ENCODE data around the gene BICDL1. TPM values are rescaled to one million over a fixed set of nuclear protein-coding genes. Genes with fewer than 3 reads are reported as not detected.

The BICDL1 gene
- total RNA-seq, 1 experiment from 2014 or later, result 20.7 TPM

- CTCF ChIA-PET, result interaction anchor here (0.8 to 1.5 kb wide), 4 partner anchors 12 to 59 kb away, joined by 3 to 6 read pairs (median 4); partner anchors contain the start of gene BICDL1
- H3K36me3 Mint-ChIP-seq (ENCODE audit: insufficient read depth, unreplicated experiment), result peaks cover 5% of the 10 kb centered on the region
- no TSS peak for BruUV-seq (replicated peaks)
- TF ChIP-seq, protein P1, sequence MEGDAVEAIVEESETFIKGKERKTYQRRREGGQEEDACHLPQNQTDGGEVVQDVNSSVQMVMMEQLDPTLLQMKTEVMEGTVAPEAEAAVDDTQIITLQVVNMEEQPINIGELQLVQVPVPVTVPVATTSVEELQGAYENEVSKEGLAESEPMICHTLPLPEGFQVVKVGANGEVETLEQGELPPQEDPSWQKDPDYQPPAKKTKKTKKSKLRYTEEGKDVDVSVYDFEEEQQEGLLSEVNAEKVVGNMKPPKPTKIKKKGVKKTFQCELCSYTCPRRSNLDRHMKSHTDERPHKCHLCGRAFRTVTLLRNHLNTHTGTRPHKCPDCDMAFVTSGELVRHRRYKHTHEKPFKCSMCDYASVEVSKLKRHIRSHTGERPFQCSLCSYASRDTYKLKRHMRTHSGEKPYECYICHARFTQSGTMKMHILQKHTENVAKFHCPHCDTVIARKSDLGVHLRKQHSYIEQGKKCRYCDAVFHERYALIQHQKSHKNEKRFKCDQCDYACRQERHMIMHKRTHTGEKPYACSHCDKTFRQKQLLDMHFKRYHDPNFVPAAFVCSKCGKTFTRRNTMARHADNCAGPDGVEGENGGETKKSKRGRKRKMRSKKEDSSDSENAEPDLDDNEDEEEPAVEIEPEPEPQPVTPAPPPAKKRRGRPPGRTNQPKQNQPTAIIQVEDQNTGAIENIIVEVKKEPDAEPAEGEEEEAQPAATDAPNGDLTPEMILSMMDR (IDR thresholded peaks at IDR 0.05; ENCODE audit: unreplicated experiment), result no peak
- H3K9me3 Mint-ChIP-seq (ENCODE audit: unreplicated experiment), result peaks cover 11% of the 10 kb centered on the region
- POLR2A ChIA-PET, result interaction anchor here (0.7 to 2.4 kb wide), 10 partner anchors 9 to 153 kb away, joined by 3 to 16 read pairs (median 4); partner anchors contain the start of genes BICDL1 and RPLP0
- H3K4me1 Mint-ChIP-seq (ENCODE audit: insufficient read depth, unreplicated experiment), result peaks cover 16% of the 10 kb centered on the region
- DNase-seq (ENCODE audit: unreplicated experiment), result no peak
- H3K27me3 Mint-ChIP-seq (ENCODE audit: insufficient read depth, unreplicated experiment), result no peaks in the 10 kb centered on the region
- intact Hi-C loops (cut with micrococcal nuclease), result no loop called here
- no peak overlapping the region for H3K4me3 Mint-ChIP-seq (ENCODE audit: unreplicated experiment)
- H3K27ac Mint-ChIP-seq (ENCODE audit: low read depth, unreplicated experiment), result no peak overlapping the region
These were observed 59.2 kb downstream of the BICDL1 start for GRCh38 chr12:120048263-120048662.

GRCh38 chr12:120049426-120049825, 60.4 kb downstream of the BICDL1 start:
- ChIA-PET CTCF (interaction anchor here (0.6 kb wide), 2 partner anchors 63 to 119 kb away, joined by 3 read pairs; no protein-coding TSS in a partner anchor), POLR2A (interaction anchor here (0.9 to 1.6 kb wide), 3 partner anchors 11 to 50 kb away, joined by 3 to 4 read pairs (median 4); no protein-coding TSS in a partner anchor)
- no TSS peak for BruUV-seq (replicated peaks)
- Mint-ChIP-seq H3K9me3 (ENCODE audit: unreplicated experiment) (peaks cover 11% of the 10 kb centered on the region), H3K27me3 (ENCODE audit: insufficient read depth, unreplicated experiment) (no peaks in the 10 kb centered on the region), H3K27ac (ENCODE audit: low read depth, unreplicated experiment) (no peak overlapping the region), H3K4me3 (ENCODE audit: unreplicated experiment) (no peak overlapping the region), H3K36me3 (ENCODE audit: insufficient read depth, unreplicated experiment) (peaks cover 5% of the 10 kb centered on the region), H3K4me1 (ENCODE audit: insufficient read depth, unreplicated experiment) (peaks cover 12% of the 10 kb centered on the region)
- no peak for DNase-seq (ENCODE audit: unreplicated experiment)
- TF ChIP-seq, protein P1 (IDR thresholded peaks at IDR 0.05; ENCODE audit: unreplicated experiment), result no peak
- intact Hi-C loops (cut with micrococcal nuclease), result no loop called here

GRCh38 chr12:120051535-120051934, 62.5 kb downstream of the BICDL1 start:
- Mint-ChIP-seq H3K27me3 (ENCODE audit: insufficient read depth, unreplicated experiment) (no peaks in the 10 kb centered on the region), H3K4me1 (ENCODE audit: insufficient read depth, unreplicated experiment) (peaks cover 17% of the 10 kb centered on the region), H3K27ac (ENCODE audit: low read depth, unreplicated experiment) (no peak overlapping the region), H3K36me3 (ENCODE audit: insufficient read depth, unreplicated experiment) (no peaks in the 10 kb centered on the region), H3K4me3 (ENCODE audit: unreplicated experiment) (no peak overlapping the region), H3K9me3 (ENCODE audit: unreplicated experiment) (peaks cover 11% of the 10 kb centered on the region)
- TF ChIP-seq, protein P1 (IDR thresholded peaks at IDR 0.05; ENCODE audit: unreplicated experiment), result no peak
- BruUV-seq (replicated peaks), result no TSS peak
- POLR2A ChIA-PET, result interaction anchor here (1.1 to 1.4 kb wide), 2 partner anchors 10 to 23 kb away, joined by 3 read pairs; no protein-coding TSS in a partner anchor
- no peak for DNase-seq (ENCODE audit: unreplicated experiment)
- CTCF ChIA-PET, result no interaction called here
- intact Hi-C loops (cut with micrococcal nuclease), result no loop called here

GRCh38 chr12:120054293-120054692, 65.3 kb downstream of the BICDL1 start:
- POLR2A ChIA-PET, result interaction anchor here (1.1 to 3.3 kb wide), 7 partner anchors 9 to 65 kb away, joined by 3 to 48 read pairs (median 6); partner anchors contain the start of gene BICDL1
- H3K4me1 Mint-ChIP-seq (ENCODE audit: insufficient read depth, unreplicated experiment), result peaks cover 10% of the 10 kb centered on the region

More at GRCh38 chr12:120054293-120054692, 65.3 kb downstream of the BICDL1 start:
- H3K27me3 Mint-ChIP-seq (ENCODE audit: insufficient read depth, unreplicated experiment), result no peaks in the 10 kb centered on the region
- BruUV-seq (replicated peaks), result no TSS peak
- H3K27ac Mint-ChIP-seq (ENCODE audit: low read depth, unreplicated experiment), result peak overlapping the region; percentile 22
- TF ChIP-seq, protein P1 (IDR thresholded peaks at IDR 0.05; ENCODE audit: unreplicated experiment), result no peak
- intact Hi-C loops (cut with micrococcal nuclease), result no loop called here
- H3K36me3 Mint-ChIP-seq (ENCODE audit: insufficient read depth, unreplicated experiment), result no peaks in the 10 kb centered on the region
- H3K9me3 Mint-ChIP-seq (ENCODE audit: unreplicated experiment), result peaks cover 11% of the 10 kb centered on the region
- CTCF ChIA-PET, result interaction anchor here (1.5 kb wide), 1 partner anchor 12 kb away, joined by 3 read pairs; no protein-coding TSS in a partner anchor
- no peak for DNase-seq (ENCODE audit: unreplicated experiment)
- H3K4me3 Mint-ChIP-seq (ENCODE audit: unreplicated experiment), result no peak overlapping the region

Data from MCF 10A (cell line).